AG04450 (cell line): ENCODE measurements around the gene LRRN4. TPM values are rescaled to one million over a fixed set of nuclear protein-coding genes. Genes with fewer than 3 reads are reported as not detected.

Experiments
- CTCF ChIA-PET: fragments of 300-600, 350-600 bp; formaldehyde crosslinking; extraction: SDS; loops from one replicate; lab custom pipeline; 2022; ENCODE audit warnings: antibody characterized with exemption, inconsistent platforms; lab: Charles Lee
- POLR2A ChIA-PET: fragments of 350-600 bp; formaldehyde crosslinking; extraction: SDS; loops from one replicate; lab custom pipeline; 2021; ENCODE audit warnings: antibody characterized with exemption, inconsistent platforms; lab: Yijun Ruan, JAX
- DNase-seq: peaks from one replicate; pipeline ENCODE4 v3.0.0-alpha.2; 2011; ENCODE audit warnings: low read depth, low spot score
- H3K27ac ChIP-seq: one replicate; pipeline ENCODE4 v1.5.1; 2012; ENCODE audit warnings: low read depth, low read length, control low read depth
- H3K27me3 ChIP-seq: one replicate; pipeline ENCODE4 v1.6.0; 2012; ENCODE audit warnings: low read length; ENCODE audit not compliant: control insufficient read depth, insufficient read depth
- H3K4me3 ChIP-seq: 2 replicates; pipeline ENCODE4 v1.5.1; 2011; ENCODE audit warnings: mild to moderate bottlenecking, low read depth, low read length, control low read depth
- H3K9me3 ChIP-seq: 2 replicates; pipeline ENCODE4 v1.5.1; 2012; ENCODE audit warnings: low read length; ENCODE audit not compliant: control insufficient read depth, insufficient read depth
- polyA plus RNA-seq: library from polyadenylated mRNA; depleted of rRNA; stranded (reverse); fragments of >200 nt; gene quantifications from 2 replicates; pipeline ENCODE4 v1.2.3, GENCODE V29; 2011
- TF ChIP-seq, protein P1 (sequence below): IDR thresholded peaks from 2 replicates; pipeline ENCODE4 v1.5.1; 2011; ENCODE audit warnings: low read depth, low read length, control low read depth, inconsistent platforms

LRRN4 gene
- polyA plus RNA-seq, 1 experiment, result 0.02 TPM

DNA sequence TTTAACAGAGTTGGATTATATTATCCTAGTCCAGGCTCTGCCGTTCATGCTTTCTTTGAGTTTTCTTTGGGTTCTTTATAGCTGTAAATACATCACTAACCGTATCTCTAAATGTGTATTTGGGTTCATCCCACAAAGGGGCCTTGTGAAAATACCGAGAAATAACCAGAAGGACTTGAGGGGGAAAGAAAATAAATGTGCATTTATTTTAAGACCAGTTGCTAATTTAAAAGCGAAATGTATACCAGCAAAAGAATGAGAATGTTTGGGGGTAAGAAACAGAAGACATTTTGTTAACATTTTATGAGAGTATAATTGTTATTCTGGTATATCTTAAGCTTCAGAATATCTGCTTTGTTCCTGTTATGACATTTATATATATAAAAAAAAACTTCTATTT lies 38.9 kb downstream of the LRRN4 start:
- Histone ChIP-seq H3K4me3 (no peak overlapping the region), H3K9me3 (no peaks in the 10 kb centered on the region), H3K27ac (no peak overlapping the region), H3K27me3 (no peaks in the 10 kb centered on the region)
- CTCF ChIA-PET, result no interaction called here
- DNase-seq, result no peak
- POLR2A ChIA-PET, result no interaction called here
- TF ChIP-seq, protein P1, sequence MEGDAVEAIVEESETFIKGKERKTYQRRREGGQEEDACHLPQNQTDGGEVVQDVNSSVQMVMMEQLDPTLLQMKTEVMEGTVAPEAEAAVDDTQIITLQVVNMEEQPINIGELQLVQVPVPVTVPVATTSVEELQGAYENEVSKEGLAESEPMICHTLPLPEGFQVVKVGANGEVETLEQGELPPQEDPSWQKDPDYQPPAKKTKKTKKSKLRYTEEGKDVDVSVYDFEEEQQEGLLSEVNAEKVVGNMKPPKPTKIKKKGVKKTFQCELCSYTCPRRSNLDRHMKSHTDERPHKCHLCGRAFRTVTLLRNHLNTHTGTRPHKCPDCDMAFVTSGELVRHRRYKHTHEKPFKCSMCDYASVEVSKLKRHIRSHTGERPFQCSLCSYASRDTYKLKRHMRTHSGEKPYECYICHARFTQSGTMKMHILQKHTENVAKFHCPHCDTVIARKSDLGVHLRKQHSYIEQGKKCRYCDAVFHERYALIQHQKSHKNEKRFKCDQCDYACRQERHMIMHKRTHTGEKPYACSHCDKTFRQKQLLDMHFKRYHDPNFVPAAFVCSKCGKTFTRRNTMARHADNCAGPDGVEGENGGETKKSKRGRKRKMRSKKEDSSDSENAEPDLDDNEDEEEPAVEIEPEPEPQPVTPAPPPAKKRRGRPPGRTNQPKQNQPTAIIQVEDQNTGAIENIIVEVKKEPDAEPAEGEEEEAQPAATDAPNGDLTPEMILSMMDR, result no peak

DNA sequence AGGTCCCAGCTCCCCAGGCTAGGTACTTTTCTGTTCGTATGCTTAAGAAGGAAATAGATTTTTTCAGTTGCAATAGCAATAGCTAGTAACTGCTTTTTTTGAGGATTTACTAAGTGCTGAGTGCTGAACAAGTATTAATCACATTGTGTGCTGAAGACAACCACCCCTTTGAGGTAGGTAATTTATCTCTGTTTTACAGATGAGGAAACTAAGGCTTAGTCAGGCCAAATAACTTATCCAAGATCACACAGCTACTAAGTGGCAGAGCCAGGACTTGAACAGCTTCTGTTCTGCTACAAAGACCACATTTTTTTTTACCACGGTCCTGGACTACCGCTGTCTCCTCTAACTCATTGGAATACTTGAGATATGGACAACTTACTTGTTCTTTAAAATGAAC lies 39.8 kb downstream of the LRRN4 start:
- Histone ChIP-seq H3K9me3 (no peaks in the 10 kb centered on the region), H3K4me3 (no peak overlapping the region), H3K27me3 (no peaks in the 10 kb centered on the region), H3K27ac (no peak overlapping the region)
- ChIA-PET POLR2A (no interaction called here), CTCF (interaction anchor here (0.6 kb wide), 1 partner anchor 567 kb away, joined by 3 read pairs; no protein-coding TSS in a partner anchor)
- TF ChIP-seq, protein P1, result no peak
- DNase-seq, result no peak

DNA sequence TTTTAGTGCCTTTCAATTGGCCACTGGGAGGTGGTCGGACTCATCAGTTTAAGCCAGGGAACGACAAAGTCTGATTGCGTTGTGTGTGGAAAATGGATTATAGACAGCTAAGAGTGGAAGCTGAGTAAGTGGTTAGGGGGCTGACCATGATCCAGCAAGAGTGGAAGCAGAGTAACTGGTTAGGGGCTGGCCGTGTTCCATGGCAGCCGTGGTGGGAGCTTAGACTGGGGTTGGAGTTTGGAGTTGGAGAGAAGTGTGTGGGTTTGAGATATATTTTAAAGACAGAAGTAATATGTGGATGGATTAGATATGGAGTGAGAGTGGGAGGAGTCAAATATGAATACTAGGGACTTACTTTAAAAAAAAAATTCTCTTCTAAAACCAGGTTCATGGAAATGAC lies 41.7 kb downstream of the LRRN4 start:
- no peaks in the 10 kb centered on the region for H3K9me3 ChIP-seq
- TF ChIP-seq, protein P1, result no peak
- no peak overlapping the region for H3K27ac ChIP-seq
- H3K27me3 ChIP-seq, result no peaks in the 10 kb centered on the region
- no peak for DNase-seq
- POLR2A ChIA-PET, result no interaction called here
- H3K4me3 ChIP-seq, result no peak overlapping the region
- CTCF ChIA-PET, result interaction anchor here (1.5 kb wide), 1 partner anchor 484 kb away, joined by 4 read pairs; no protein-coding TSS in a partner anchor

DNA sequence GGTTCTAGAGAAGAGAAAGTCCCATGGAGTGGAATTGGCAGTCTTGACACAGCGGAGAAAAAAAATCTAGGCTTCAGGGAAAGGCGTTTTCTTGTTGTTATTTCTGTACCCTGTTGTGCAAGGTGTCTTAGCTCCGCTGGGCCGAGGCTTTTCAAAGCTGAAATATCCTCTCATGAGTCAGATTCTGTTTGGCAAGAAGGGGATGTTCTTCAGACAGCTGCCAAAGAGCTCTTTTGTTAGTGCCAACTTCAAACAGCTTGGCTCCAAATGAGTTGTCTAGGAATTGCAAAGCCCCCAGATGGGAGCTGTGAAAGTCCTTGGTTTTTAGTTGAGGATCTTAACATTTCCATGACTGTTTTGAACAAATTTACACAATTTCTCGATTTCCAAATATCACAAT lies 45.6 kb downstream of the LRRN4 start:
- H3K4me3 ChIP-seq, result peak overlapping the region; percentile 20
- peak overlapping the region; percentile 32 for H3K27ac ChIP-seq
- DNase-seq, result peak; percentile 76
- H3K9me3 ChIP-seq, result no peaks in the 10 kb centered on the region
- no peaks in the 10 kb centered on the region for H3K27me3 ChIP-seq
- ChIA-PET POLR2A (interaction anchor here (0.5 kb wide), 1 partner anchor 11 kb away, joined by 3 read pairs; no protein-coding TSS in a partner anchor), CTCF (interaction anchor here (0.6 to 2.3 kb wide), 4 partner anchors 22 to 796 kb away, joined by 3 to 7 read pairs (median 3); no protein-coding TSS in a partner anchor)
- TF ChIP-seq, protein P1, result no peak

- DNase-seq, result no peak
- POLR2A ChIA-PET, result interaction anchor here (0.5 to 0.8 kb wide), 4 partner anchors 12 to 888 kb away, joined by 3 to 9 read pairs (median 4); partner anchors contain the start of gene PCNA
- Histone ChIP-seq H3K27me3 (no peaks in the 10 kb centered on the region), H3K4me3 (peak overlapping the region; percentile 80), H3K27ac (no peak overlapping the region), H3K9me3 (no peaks in the 10 kb centered on the region)
- CTCF ChIA-PET, result interaction anchor here (0.6 to 2.3 kb wide), 4 partner anchors 70 to 796 kb away, joined by 3 to 7 read pairs (median 3); no protein-coding TSS in a partner anchor
- TF ChIP-seq, protein P1, result no peak
Observed at GRCh38 chr20:6007529-6008103, 46.2 kb downstream of the LRRN4 start.
